Activated CD8-positive, alpha-beta T cell treated with anti-CD3 and anti-CD28 coated beads for 36 hours (primary cell): ENCODE measurements around the gene SOAT2. TPM values are rescaled to one million over a fixed set of nuclear protein-coding genes. Genes with fewer than 3 reads are reported as not detected.
"Not testable (repeated sequence)": the region's sequence is repeated elsewhere in the genome, so short reads cannot be mapped to it uniquely, and the experiment has no call there.

Experiments used
- ATAC-seq: fragments of 200-7000 bp; cut with Tn5 transposase; one replicate; pipeline ENCODE4 v1.10.0; 2021; ENCODE audit warnings: mild to moderate bottlenecking, moderate library complexity
- CTCF ChIA-PET: fragments of 350-600 bp; sonication (Branson Sonifier 250); formaldehyde crosslinking; loops from one replicate; lab custom pipeline; 2021; ENCODE audit warnings: antibody characterized with exemption; lab: Charles Lee
- POLR2A ChIA-PET: fragments of 350-600 bp; sonication (Branson Sonifier 250); formaldehyde crosslinking; loops from one replicate; lab custom pipeline; 2021; ENCODE audit warnings: antibody characterized with exemption; lab: Charles Lee
- DNase-seq: peaks from one replicate; pipeline ENCODE4 v3.0.0-alpha.2; 2020
- H3K27ac Mint-ChIP-seq: one replicate; pipeline ENCODE4 v1.8.0; 2021; ENCODE audit warnings: mild to moderate bottlenecking, mixed read lengths
- H3K27me3 Mint-ChIP-seq: one replicate; pipeline ENCODE4 v1.8.0; 2021; ENCODE audit warnings: mixed read lengths
- H3K36me3 Mint-ChIP-seq: one replicate; pipeline ENCODE4 v1.8.0; 2021; ENCODE audit warnings: low read depth, mixed read lengths
- H3K4me1 Mint-ChIP-seq: one replicate; pipeline ENCODE4 v1.8.0; 2021; ENCODE audit warnings: low read depth, mixed read lengths
- H3K4me3 Mint-ChIP-seq: one replicate; pipeline ENCODE4 v1.8.0; 2021; ENCODE audit warnings: mild to moderate bottlenecking, moderate library complexity, mixed read lengths
- H3K9me3 Mint-ChIP-seq: one replicate; pipeline ENCODE4 v1.8.0; 2021; ENCODE audit warnings: mixed read lengths
- CTCF ChIP-seq: fragments of 200-600 bp; IDR thresholded peaks from one replicate; pipeline ENCODE4 v1.8.0; 2022; ENCODE audit warnings: antibody characterized with exemption, mild to moderate bottlenecking
- intact Hi-C: fragments of 100-400 bp; cut with micrococcal nuclease; formaldehyde crosslinking; loops from one replicate; pipeline ENCODE4 v1.10.0; 2022
- total RNA-seq, 2 experiments: library from RNA; stranded (reverse); gene quantifications; one replicate each; pipeline ENCODE4 v1.2.3, GENCODE V29; 2021

SOAT2 gene
- total RNA-seq, 2 experiments from 2014 or later = 5.3 to 6.7 TPM

GRCh38 chr12:53107122-53107521 is 3.8 kb downstream of the SOAT2 start:
- Mint-ChIP-seq H3K36me3 (no peaks in the 10 kb centered on the region), H3K4me1 (peaks cover 27% of the 10 kb centered on the region), H3K27me3 (no peaks in the 10 kb centered on the region), H3K27ac (no peak overlapping the region), H3K9me3 (no peaks in the 10 kb centered on the region), H3K4me3 (no peak overlapping the region)
- no peak for TF ChIP-seq CTCF
- ATAC-seq = no peak
- DNase-seq = no peak
- intact Hi-C loops = no loop called here
- ChIA-PET CTCF (interaction anchor here (1.2 kb wide), 1 partner anchor 42 kb away, joined by 3 read pairs; no protein-coding TSS in a partner anchor), POLR2A (no interaction called here)

- H3K4me3 Mint-ChIP-seq, H3K9me3 Mint-ChIP-seq, CTCF ChIA-PET, H3K27me3 Mint-ChIP-seq, DNase-seq, ATAC-seq, H3K4me1 Mint-ChIP-seq, intact Hi-C loops, H3K27ac Mint-ChIP-seq, H3K36me3 Mint-ChIP-seq: not testable (repeated sequence)
- POLR2A ChIA-PET = interaction anchor here (1.7 kb wide), 1 partner anchor 9 kb away, joined by 6 read pairs; the partner anchor contains the start of gene SOAT2
Observed at GRCh38 chr12:53112431-53112830, 9.1 kb downstream of the SOAT2 start.

GRCh38 chr12:53113136-53113705 is 9.9 kb downstream of the SOAT2 start:
- Mint-ChIP-seq H3K27ac (no peak overlapping the region), H3K36me3 (no peaks in the 10 kb centered on the region), H3K4me1 (no peaks in the 10 kb centered on the region), H3K4me3 (no peak overlapping the region), H3K27me3 (no peaks in the 10 kb centered on the region), H3K9me3 (no peaks in the 10 kb centered on the region)
- DNase-seq = no peak
- ATAC-seq = no peak
- CTCF ChIA-PET = interaction anchor here (1.1 kb wide), 1 partner anchor 47 kb away, joined by 4 read pairs; no protein-coding TSS in a partner anchor
- POLR2A ChIA-PET = no interaction called here
- no peak for TF ChIP-seq CTCF
- intact Hi-C loops = no loop called here

GRCh38 chr12:53113951-53114350 is 10.7 kb downstream of the SOAT2 start:
- Mint-ChIP-seq H3K9me3 (no peaks in the 10 kb centered on the region), H3K4me3 (no peak overlapping the region), H3K4me1 (no peaks in the 10 kb centered on the region), H3K36me3 (no peaks in the 10 kb centered on the region), H3K27ac (no peak overlapping the region), H3K27me3 (no peaks in the 10 kb centered on the region)
- DNase-seq (no peak), ATAC-seq (no peak)
- POLR2A ChIA-PET = no interaction called here
- no peak for TF ChIP-seq CTCF
- intact Hi-C loops = no loop called here
- CTCF ChIA-PET = interaction anchor here (1.1 kb wide), 1 partner anchor 46 kb away, joined by 4 read pairs; no protein-coding TSS in a partner anchor

- no peaks in the 10 kb centered on the region for H3K9me3 Mint-ChIP-seq
- no peaks in the 10 kb centered on the region for H3K4me1 Mint-ChIP-seq
- DNase-seq (no peak), ATAC-seq (no peak)
- no peaks in the 10 kb centered on the region for H3K27me3 Mint-ChIP-seq
- CTCF ChIA-PET = interaction anchor here (0.8 to 1.4 kb wide), 4 partner anchors 16 to 237 kb away, joined by 3 to 4 read pairs (median 3); no protein-coding TSS in a partner anchor
- POLR2A ChIA-PET = interaction anchor here (1.0 kb wide), 1 partner anchor 37 kb away, joined by 4 read pairs; no protein-coding TSS in a partner anchor
- H3K4me3 Mint-ChIP-seq = no peak overlapping the region
- no peak overlapping the region for H3K27ac Mint-ChIP-seq
- H3K36me3 Mint-ChIP-seq = no peaks in the 10 kb centered on the region
- intact Hi-C loops = no loop called here
- TF ChIP-seq CTCF = no peak
Observed at GRCh38 chr12:53115112-53115890, 12.0 kb downstream of the SOAT2 start.
